IMR-90 (cell line): ENCODE data around the gene FMN1. TPM values are rescaled to one million over a fixed set of nuclear protein-coding genes. Genes with fewer than 3 reads are reported as not detected.

Experiments used
- ATAC-seq: fragments of 200-7000 bp; cut with Tn5 transposase; 2 replicates; pipeline ENCODE4 v1.9.1; 2020; ENCODE audit warnings: low read depth, mild to moderate bottlenecking, moderate library complexity
- BruUV-seq: library from RNA; stranded (reverse); fragments of 400-500 nt; replicated peaks from 2 replicates; lab custom pipeline; 2021; lab: Mats Ljungman, UMichigan
- CTCF ChIA-PET: fragments of 300-600 bp; formaldehyde crosslinking; extraction: SDS; loops from one replicate; lab custom pipeline; 2021; ENCODE audit warnings: antibody characterized with exemption; lab: Yijun Ruan, JAX
- POLR2A ChIA-PET: fragments of 300-600 bp; sonication (Branson Sonifier 250); formaldehyde crosslinking; loops from one replicate; lab custom pipeline; 2022; ENCODE audit warnings: antibody characterized with exemption; ENCODE audit not compliant: unreplicated experiment; lab: Charles Lee
- DNase-seq: peaks from one replicate; pipeline ENCODE4 v3.0.0; 2013
- H2AFZ ChIP-seq: replicated peaks from 2 replicates; pipeline ENCODE3; 2013; ENCODE audit warnings: low read length, mild to moderate bottlenecking; ENCODE audit not compliant: poor library complexity
- H2AK5ac ChIP-seq: 2 replicates; pipeline ENCODE4 v1.6.1; 2013; ENCODE audit warnings: low read depth, low read length, inconsistent platforms
- H2AK9ac ChIP-seq: replicated peaks from 2 replicates; pipeline ENCODE3; 2013; ENCODE audit warnings: mild to moderate bottlenecking, low read depth, low read length, moderate library complexity; ENCODE audit not compliant: poor library complexity
- H2BK120ac ChIP-seq: 2 replicates; pipeline ENCODE4 v1.6.1; 2013; ENCODE audit warnings: low read depth, low read length, inconsistent platforms
- H2BK15ac ChIP-seq: 3 replicates; pipeline ENCODE4 v1.6.1; 2013; ENCODE audit warnings: low read depth, low read length, inconsistent platforms
- H2BK20ac ChIP-seq: 2 replicates; pipeline ENCODE4 v1.6.1; 2013; ENCODE audit warnings: low read depth, mild to moderate bottlenecking, inconsistent platforms, low read length, moderate library complexity
- H2BK5ac ChIP-seq: 2 replicates; pipeline ENCODE4 v1.6.1; 2013; ENCODE audit warnings: mild to moderate bottlenecking, low read depth, low read length, inconsistent platforms; ENCODE audit not compliant: poor library complexity, severe bottlenecking
- H3K14ac ChIP-seq: replicated peaks from 2 replicates; pipeline ENCODE4 v1.6.1; 2013; ENCODE audit warnings: low read depth, low read length, inconsistent platforms
- H3K18ac ChIP-seq: 2 replicates; pipeline ENCODE4 v1.6.1; 2013; ENCODE audit warnings: low read depth, low read length, control low read depth
- H3K23ac ChIP-seq: 2 replicates; pipeline ENCODE4 v1.6.1; 2013; ENCODE audit warnings: low read depth, low read length, inconsistent platforms
- H3K27ac ChIP-seq: 2 replicates; pipeline ENCODE4 v1.5.1; 2013; ENCODE audit warnings: mild to moderate bottlenecking, control low read depth, low read length; ENCODE audit not compliant: insufficient read depth
- H3K27me3 ChIP-seq: 2 replicates; pipeline ENCODE4 v1.6.1; 2013; ENCODE audit warnings: low read length; ENCODE audit not compliant: control insufficient read depth, insufficient read depth
- H3K36me3 ChIP-seq: 2 replicates; pipeline ENCODE4 v1.6.1; 2013; ENCODE audit warnings: low read length, mixed read lengths; ENCODE audit not compliant: control insufficient read depth, insufficient read depth
- H3K4ac ChIP-seq: 2 replicates; pipeline ENCODE4 v1.6.1; 2013; ENCODE audit warnings: low read depth, low read length, inconsistent platforms
- H3K4me1 ChIP-seq: 2 replicates; pipeline ENCODE4 v1.6.1; 2013; ENCODE audit warnings: low read length, mixed read lengths; ENCODE audit not compliant: control insufficient read depth, insufficient read depth
- H3K4me2 ChIP-seq: 2 replicates; pipeline ENCODE4 v1.6.1; 2013; ENCODE audit warnings: low read depth, mild to moderate bottlenecking, control low read depth, low read length, moderate library complexity
- H3K4me3 ChIP-seq: 2 replicates; pipeline ENCODE4 v1.5.1; 2013; ENCODE audit warnings: low read depth, mild to moderate bottlenecking, control low read depth, low read length, moderate library complexity; ENCODE audit not compliant: insufficient read depth
- H3K56ac ChIP-seq: 2 replicates; pipeline ENCODE4 v1.6.1; 2013; ENCODE audit warnings: low read length, inconsistent platforms; ENCODE audit not compliant: insufficient read depth; ENCODE audit errors: extremely low read depth
- H3K79me1 ChIP-seq, 2 experiments: 2 replicates each; pipeline ENCODE4 v1.6.1; 2013; ENCODE audit warnings: low read length in 2 of 2, inconsistent platforms in 1 of 2, low read depth in 1 of 2
- H3K9ac ChIP-seq: 2 replicates; pipeline ENCODE4 v1.6.1; 2013; ENCODE audit warnings: low read depth, low read length, control low read depth
- H3K9me1 ChIP-seq: 2 replicates; pipeline ENCODE4 v1.6.1; 2013; ENCODE audit warnings: low read length, inconsistent platforms; ENCODE audit not compliant: insufficient read depth
- H3K9me3 ChIP-seq: 2 replicates; pipeline ENCODE4 v1.6.1; 2013; ENCODE audit warnings: low read length; ENCODE audit not compliant: control insufficient read depth, insufficient read depth
- H4K20me1 ChIP-seq: 2 replicates; pipeline ENCODE4 v1.6.1; 2013; ENCODE audit warnings: low read length, inconsistent platforms; ENCODE audit not compliant: insufficient read depth
- H4K5ac ChIP-seq: 2 replicates; pipeline ENCODE4 v1.6.1; 2013; ENCODE audit warnings: mild to moderate bottlenecking, low read depth, low read length, control low read depth
- H4K8ac ChIP-seq, 2 experiments: 2 replicates each; pipeline ENCODE4 v1.6.1; 2013; ENCODE audit warnings: low read depth in 2 of 2, low read length in 2 of 2, control low read depth in 1 of 2, inconsistent platforms in 1 of 2
- H4K91ac ChIP-seq: 2 replicates; pipeline ENCODE4 v1.6.1; 2013; ENCODE audit warnings: low read depth, low read length, inconsistent platforms; ENCODE audit not compliant: insufficient read depth
- BHLHE40 ChIP-seq: fragments of 150-350 bp; IDR thresholded peaks from 2 replicates; pipeline ENCODE4 v1.6.1; 2016; ENCODE audit warnings: mild to moderate bottlenecking, low read depth, low read length
- CEBPB ChIP-seq: IDR thresholded peaks from 2 replicates; pipeline ENCODE4 v1.6.1; 2012; ENCODE audit warnings: low read depth, low read length, improper control_type of control experiment
- CHD1 ChIP-seq: IDR thresholded peaks from 2 replicates; pipeline ENCODE4 v1.6.1; 2012; ENCODE audit warnings: low read depth, low read length, improper control_type of control experiment
- FOS ChIP-seq: fragments of 150-350 bp; IDR thresholded peaks from 2 replicates; pipeline ENCODE4 v1.6.1; 2016; ENCODE audit warnings: low read depth, low read length
- MAFK ChIP-seq: IDR thresholded peaks from 2 replicates; pipeline ENCODE4 v1.6.1; 2012; ENCODE audit warnings: low read depth, low read length, improper control_type of control experiment
- MAZ ChIP-seq: IDR thresholded peaks from 2 replicates; pipeline ENCODE4 v1.6.1; 2012; ENCODE audit warnings: low read depth, mild to moderate bottlenecking, low read length, improper control_type of control experiment, moderate library complexity, borderline replicate concordance
- MXI1 ChIP-seq: IDR thresholded peaks from 2 replicates; pipeline ENCODE4 v1.6.1; 2012; ENCODE audit warnings: low read depth, mild to moderate bottlenecking, low read length, moderate library complexity, borderline replicate concordance
- NFE2L2 ChIP-seq: fragments of 150-350 bp; IDR thresholded peaks from 2 replicates; pipeline ENCODE4 v1.6.1; 2016; ENCODE audit warnings: low read depth, mild to moderate bottlenecking, low read length
- POLR2A ChIP-seq: IDR thresholded peaks from 2 replicates; pipeline ENCODE4 v1.6.1; 2012; ENCODE audit warnings: mild to moderate bottlenecking, low read depth, low read length
- RAD21 ChIP-seq: IDR thresholded peaks from 2 replicates; pipeline ENCODE4 v1.6.1; 2012; ENCODE audit warnings: low read length, improper control_type of control experiment
- RCOR1 ChIP-seq: IDR thresholded peaks from 2 replicates; pipeline ENCODE4 v1.6.1; 2012; ENCODE audit warnings: mild to moderate bottlenecking, low read length, improper control_type of control experiment; ENCODE audit not compliant: insufficient replicate concordance
- RFX5 ChIP-seq: IDR thresholded peaks from 2 replicates; pipeline ENCODE4 v1.8.0; 2012; ENCODE audit warnings: low read depth, mild to moderate bottlenecking, low read length, moderate library complexity
- WGBS, 2 experiments: methylation state at CpG; one replicate each; pipeline versions ENCODE4 v1.1.5 to v1.1.7; 2013; ENCODE audit warnings: missing lambda C conversion rate in 2 of 2; ENCODE audit not compliant: insufficient read length in 1 of 2; ENCODE audit errors: extremely low coverage in 2 of 2; 5-methylcytosine and 5-hydroxymethylcytosine counted together
- dilution Hi-C: fragments of 300-500 bp; cut with HindIII; formaldehyde crosslinking; loops from one replicate; pipeline ENCODE4 v1.14.3; 2018; ENCODE audit warnings: low sequenced_read_pairs; ENCODE audit not compliant: unreplicated experiment
- in situ Hi-C: fragments of 300-500 bp; cut with MboI; formaldehyde crosslinking; loops from 3 replicates; pipeline ENCODE4 v1.14.3; 2019; ENCODE audit warnings: low sequenced_read_pairs, inconsistent platforms, mixed read lengths
- intact Hi-C: fragments of 100-400 bp; cut with micrococcal nuclease; formaldehyde crosslinking; loops from 2 replicates; pipeline ENCODE4 v1.10.0; 2022
- polyA plus RNA-seq, 3 experiments: library from polyadenylated mRNA; depleted of rRNA; stranded (reverse); fragments of >200 nt; gene quantifications; 2 replicates each; pipeline ENCODE4 v1.2.3, GENCODE V29; 2012; ENCODE audit warnings: low replicate concordance in 1 of 3
- total RNA-seq: library from RNA; depleted of rRNA; stranded (reverse); fragments of >200 nt; gene quantifications from 2 replicates; pipeline ENCODE4 v1.2.3, GENCODE V29; 2012
- TF ChIP-seq, protein P1 (sequence below): fragments of 150-350 bp; IDR thresholded peaks from 2 replicates; pipeline ENCODE4 v1.6.1; 2017; ENCODE audit warnings: mild to moderate bottlenecking, antibody characterized with exemption, low read length, low read depth
- TF ChIP-seq, protein P2 (sequence below): fragments of 150-350 bp; IDR thresholded peaks from 2 replicates; pipeline ENCODE4 v1.6.1; 2016; ENCODE audit warnings: low read depth, mild to moderate bottlenecking, low read length, moderate library complexity, borderline replicate concordance
- TF ChIP-seq, protein P3 (sequence below): conservative IDR thresholded peaks from 2 replicates; pipeline ENCODE4 v1.5.1; 2012; ENCODE audit warnings: mild to moderate bottlenecking, low read depth, low read length, improper control_type of control experiment

Gene FMN1
- total and polyA plus RNA-seq, 2 of the 4 experiments (the other 2 are of a cell fraction) = 7.3 to 17.6 TPM

DNA sequence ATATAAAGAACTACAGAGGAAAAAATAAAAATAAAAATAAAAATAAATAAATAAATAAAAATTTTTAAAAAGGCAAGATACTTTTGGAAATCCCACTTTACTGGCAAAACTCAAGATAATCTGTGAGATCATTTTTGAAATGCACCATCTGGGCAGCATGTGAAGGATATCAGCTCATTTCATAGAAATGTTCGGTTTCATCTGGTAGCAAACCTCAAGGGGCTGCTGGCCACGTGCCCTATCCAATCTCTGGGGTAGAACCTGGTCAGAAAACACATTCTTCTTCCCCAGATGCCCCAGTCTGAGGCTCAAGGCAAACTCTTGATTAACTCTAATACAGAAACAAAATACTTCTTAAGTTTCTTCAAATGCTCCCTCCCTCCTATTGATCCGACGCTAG is 166.0 kb downstream of the FMN1 start:
- ChIA-PET CTCF (no interaction called here), POLR2A (no interaction called here)
- no peak overlapping the region for H2AK9ac ChIP-seq

More for the DNA sequence above, 166.0 kb downstream of the FMN1 start:
- Histone ChIP-seq H3K27ac (peak overlapping the region; percentile 25; the same call in 1 of the 2 replicates), H3K56ac (no peak overlapping the region), H2AK5ac (no peak overlapping the region), H4K5ac (no peak overlapping the region), H3K9ac (peak overlapping the region; percentile 46; the same call in 1 of the 2 replicates), H3K4me1 (peaks cover 16% of the 10 kb centered on the region), H3K18ac (no peak overlapping the region), H2BK15ac (no peak overlapping the region), H4K91ac (no peak overlapping the region), H3K23ac (0 out of 2 replicates have a peak overlapping the region, but pooled peaks have one; percentile 66), H3K14ac (0 out of 2 replicates have a peak overlapping the region, but pooled peaks have one; percentile 35), H3K79me1 (peaks cover 11 to 56% of the 10 kb centered on the region in 2 experiments; a peak in 2 of 4 replicates), H2BK120ac (no peak overlapping the region), H4K8ac (no peak overlapping the region), H2BK20ac (no peak overlapping the region), H3K4me3 (no peak overlapping the region), H3K4ac (no peak overlapping the region), H3K9me3 (no peaks in the 10 kb centered on the region), H3K36me3 (no peaks in the 10 kb centered on the region), H3K27me3 (no peaks in the 10 kb centered on the region), H2BK5ac (no peak overlapping the region), H3K4me2 (peak overlapping the region; percentile 23), H4K20me1 (peaks cover 55% of the 10 kb centered on the region; the same call in 1 of the 2 replicates), H2AFZ (no peak overlapping the region), H3K9me1 (no peaks in the 10 kb centered on the region; the same call in 1 of the 2 replicates)
- dilution Hi-C loops = no loop called here
- BruUV-seq = no TSS peak
- no peak for ATAC-seq
- WGBS, 2 experiments = no CpG with 5 or more reads among the region's 4 CpGs
- no peak for TF ChIP-seq CHD1
- no peak for TF ChIP-seq BHLHE40
- no peak for TF ChIP-seq RFX5
- no peak for TF ChIP-seq MAZ
- TF ChIP-seq NFE2L2 = no peak
- no peak for TF ChIP-seq POLR2A
- no peak for TF ChIP-seq RAD21
- TF ChIP-seq, protein P1, sequence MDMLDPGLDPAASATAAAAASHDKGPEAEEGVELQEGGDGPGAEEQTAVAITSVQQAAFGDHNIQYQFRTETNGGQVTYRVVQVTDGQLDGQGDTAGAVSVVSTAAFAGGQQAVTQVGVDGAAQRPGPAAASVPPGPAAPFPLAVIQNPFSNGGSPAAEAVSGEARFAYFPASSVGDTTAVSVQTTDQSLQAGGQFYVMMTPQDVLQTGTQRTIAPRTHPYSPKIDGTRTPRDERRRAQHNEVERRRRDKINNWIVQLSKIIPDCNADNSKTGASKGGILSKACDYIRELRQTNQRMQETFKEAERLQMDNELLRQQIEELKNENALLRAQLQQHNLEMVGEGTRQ = no peak
- TF ChIP-seq MXI1 = no peak
- TF ChIP-seq RCOR1 = no peak
- no peak for TF ChIP-seq CEBPB
- TF ChIP-seq MAFK = no peak
- TF ChIP-seq, protein P2, sequence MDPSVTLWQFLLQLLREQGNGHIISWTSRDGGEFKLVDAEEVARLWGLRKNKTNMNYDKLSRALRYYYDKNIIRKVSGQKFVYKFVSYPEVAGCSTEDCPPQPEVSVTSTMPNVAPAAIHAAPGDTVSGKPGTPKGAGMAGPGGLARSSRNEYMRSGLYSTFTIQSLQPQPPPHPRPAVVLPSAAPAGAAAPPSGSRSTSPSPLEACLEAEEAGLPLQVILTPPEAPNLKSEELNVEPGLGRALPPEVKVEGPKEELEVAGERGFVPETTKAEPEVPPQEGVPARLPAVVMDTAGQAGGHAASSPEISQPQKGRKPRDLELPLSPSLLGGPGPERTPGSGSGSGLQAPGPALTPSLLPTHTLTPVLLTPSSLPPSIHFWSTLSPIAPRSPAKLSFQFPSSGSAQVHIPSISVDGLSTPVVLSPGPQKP = no peak
- no peak for TF ChIP-seq FOS
- TF ChIP-seq, protein P3, sequence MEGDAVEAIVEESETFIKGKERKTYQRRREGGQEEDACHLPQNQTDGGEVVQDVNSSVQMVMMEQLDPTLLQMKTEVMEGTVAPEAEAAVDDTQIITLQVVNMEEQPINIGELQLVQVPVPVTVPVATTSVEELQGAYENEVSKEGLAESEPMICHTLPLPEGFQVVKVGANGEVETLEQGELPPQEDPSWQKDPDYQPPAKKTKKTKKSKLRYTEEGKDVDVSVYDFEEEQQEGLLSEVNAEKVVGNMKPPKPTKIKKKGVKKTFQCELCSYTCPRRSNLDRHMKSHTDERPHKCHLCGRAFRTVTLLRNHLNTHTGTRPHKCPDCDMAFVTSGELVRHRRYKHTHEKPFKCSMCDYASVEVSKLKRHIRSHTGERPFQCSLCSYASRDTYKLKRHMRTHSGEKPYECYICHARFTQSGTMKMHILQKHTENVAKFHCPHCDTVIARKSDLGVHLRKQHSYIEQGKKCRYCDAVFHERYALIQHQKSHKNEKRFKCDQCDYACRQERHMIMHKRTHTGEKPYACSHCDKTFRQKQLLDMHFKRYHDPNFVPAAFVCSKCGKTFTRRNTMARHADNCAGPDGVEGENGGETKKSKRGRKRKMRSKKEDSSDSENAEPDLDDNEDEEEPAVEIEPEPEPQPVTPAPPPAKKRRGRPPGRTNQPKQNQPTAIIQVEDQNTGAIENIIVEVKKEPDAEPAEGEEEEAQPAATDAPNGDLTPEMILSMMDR = no peak
- DNase-seq = peak; percentile 37
- in situ Hi-C loops = no loop called here
- intact Hi-C loops = no loop called here
